NCI-H69 (cell line): Measurements from ENCODE around the gene HMGXB3.
A peak's percentile ranks its signal among the peaks of the same experiment; 100 is the strongest.

Source experiments
- DNase-seq: peaks from one replicate; lab custom pipeline; 2025; lab: John Stamatoyannopoulos, UW

Gene HMGXB3

GRCh38 chr5:150053713-150054392 lies 53.3 kb downstream of the HMGXB3 start:
- no peak for DNase-seq

- DNase-seq: no peak
Measured at GRCh38 chr5:150054569-150054968, 54.0 kb downstream of the HMGXB3 start.

- DNase-seq: no peak
Measured at GRCh38 chr5:150055326-150056074, 55.0 kb downstream of the HMGXB3 start.

- no peak for DNase-seq
Measured at GRCh38 chr5:150056075-150056443, 55.5 kb downstream of the HMGXB3 start.

DNA sequence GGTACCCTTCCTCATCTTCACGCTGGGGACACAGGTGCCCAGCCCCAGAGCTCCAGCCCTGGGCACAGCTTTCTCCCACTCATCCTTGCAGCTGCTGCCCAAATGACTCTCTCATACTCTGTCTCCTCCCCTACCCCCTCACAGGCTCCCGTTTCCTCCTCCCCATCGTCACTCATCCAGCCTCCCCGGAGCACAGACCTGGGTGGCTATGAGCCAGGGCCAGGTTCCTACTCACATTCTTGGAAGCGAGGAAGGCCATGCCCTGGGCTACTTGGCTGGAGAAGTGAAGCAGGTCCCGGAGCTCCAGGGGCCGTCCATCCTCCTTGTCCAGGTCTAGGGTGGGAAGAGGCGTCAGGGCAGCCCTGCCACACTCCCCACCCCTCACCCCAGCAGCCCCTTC lies 56.5 kb downstream of the HMGXB3 start:
- DNase-seq: no peak

DNA sequence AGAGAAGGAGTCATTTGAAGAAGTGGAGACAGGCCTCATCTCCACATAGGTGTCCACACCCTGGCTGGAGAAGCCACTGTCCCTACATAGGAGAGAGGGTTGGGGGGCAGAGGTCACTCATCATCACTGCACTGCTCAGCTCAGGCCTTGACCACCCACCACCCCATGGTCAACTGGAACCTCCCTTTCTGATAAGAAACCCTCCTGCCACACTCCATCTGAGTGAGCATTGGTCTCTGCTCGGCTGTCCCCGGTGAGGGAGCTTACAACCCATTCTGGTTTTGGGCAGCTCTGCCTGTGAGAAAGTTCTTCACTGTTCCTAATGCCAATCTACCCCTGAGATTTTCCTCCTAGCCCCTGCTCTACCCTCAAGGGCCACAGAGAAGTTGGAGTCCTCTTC lies 57.0 kb downstream of the HMGXB3 start:
- no peak for DNase-seq

- no peak for DNase-seq
Measured at GRCh38 chr5:150057996-150058395, 57.5 kb downstream of the HMGXB3 start.

GRCh38 chr5:150058480-150059126 lies 58.1 kb downstream of the HMGXB3 start:
- DNase-seq: peak; percentile 9

- DNase-seq: no peak
Measured at GRCh38 chr5:150059623-150060022, 59.1 kb downstream of the HMGXB3 start.

GRCh38 chr5:150060471-150060870 lies 59.9 kb downstream of the HMGXB3 start:
- no peak for DNase-seq

DNA sequence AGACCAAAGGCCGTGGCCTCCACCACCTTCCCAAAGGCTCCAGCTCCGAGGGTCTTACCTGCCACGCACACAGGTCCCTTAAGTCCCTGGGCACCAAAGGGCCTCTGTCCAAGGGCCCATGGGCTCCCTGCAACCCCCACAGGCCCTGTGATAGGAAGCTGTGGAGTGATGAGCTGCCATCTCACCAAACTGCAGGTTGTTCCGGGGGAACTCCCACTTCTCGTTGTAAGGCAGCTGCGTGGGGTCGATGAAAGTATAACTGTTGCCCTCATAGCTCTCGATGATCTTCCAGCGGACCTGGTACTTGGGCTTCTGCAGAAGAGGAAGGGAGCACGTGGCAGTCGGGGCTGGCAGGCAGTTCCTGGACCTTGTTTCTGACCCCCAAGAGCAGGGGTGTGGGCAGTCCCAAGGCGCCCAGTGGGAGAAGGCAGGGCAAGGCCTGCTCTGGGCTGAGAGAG lies 61.0 kb downstream of the HMGXB3 start:
- no peak for DNase-seq

- DNase-seq: no peak
Measured at GRCh38 chr5:150062216-150062922, 61.8 kb downstream of the HMGXB3 start.

GRCh38 chr5:150063638-150064037 lies 63.1 kb downstream of the HMGXB3 start:
- no peak for DNase-seq

- peak; percentile 80 for DNase-seq
Measured at GRCh38 chr5:150064681-150065220, 64.2 kb downstream of the HMGXB3 start.

DNA sequence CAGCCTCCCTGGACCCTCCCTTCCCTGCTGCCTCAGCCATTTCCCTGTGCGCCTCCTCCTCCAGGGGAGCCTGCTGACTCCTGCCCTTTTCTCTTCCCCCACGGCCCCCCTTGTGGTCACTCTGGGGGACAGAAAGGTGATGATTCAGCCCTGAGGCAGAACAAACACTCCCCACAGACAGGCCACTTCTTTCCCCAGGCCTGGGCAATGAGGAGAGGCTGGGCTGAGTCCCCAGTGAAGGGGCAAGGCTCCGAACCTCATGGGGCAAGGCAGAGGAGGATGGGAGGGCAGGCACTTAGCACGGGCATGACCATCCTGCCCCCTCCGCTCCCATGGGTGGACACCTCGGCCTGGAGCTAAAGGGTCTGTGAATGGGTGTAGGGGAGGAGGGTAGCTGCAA lies 64.8 kb downstream of the HMGXB3 start:
- DNase-seq: no peak

- DNase-seq: no peak
Measured at GRCh38 chr5:150065886-150066285, 65.3 kb downstream of the HMGXB3 start.

- DNase-seq: no peak
Measured at GRCh38 chr5:150066436-150066835, 65.9 kb downstream of the HMGXB3 start.

DNA sequence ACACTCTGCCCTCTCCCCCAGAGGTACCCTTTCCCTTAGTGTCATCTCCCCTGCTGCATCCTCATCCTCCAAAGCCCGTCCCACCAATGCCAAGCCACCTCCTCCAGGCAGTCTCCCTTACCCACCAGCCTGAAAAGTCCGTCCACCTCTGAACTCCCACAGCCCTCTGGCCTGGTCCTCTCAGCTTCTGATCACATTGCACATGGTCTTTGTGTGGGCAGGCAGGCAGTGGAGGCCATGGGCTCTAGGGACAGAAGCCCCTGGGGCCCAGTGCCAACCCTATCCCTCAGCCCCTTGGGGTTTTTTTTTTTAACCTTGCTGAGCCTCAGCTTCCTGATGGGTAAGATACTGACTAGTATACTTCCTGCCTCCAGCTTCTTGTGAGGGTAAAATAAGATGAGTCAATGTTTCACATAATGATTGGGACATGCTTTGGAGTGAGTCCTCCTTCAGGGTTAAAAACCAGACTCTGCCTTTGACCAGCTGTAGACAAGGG lies 66.4 kb downstream of the HMGXB3 start:
- no peak for DNase-seq

DNA sequence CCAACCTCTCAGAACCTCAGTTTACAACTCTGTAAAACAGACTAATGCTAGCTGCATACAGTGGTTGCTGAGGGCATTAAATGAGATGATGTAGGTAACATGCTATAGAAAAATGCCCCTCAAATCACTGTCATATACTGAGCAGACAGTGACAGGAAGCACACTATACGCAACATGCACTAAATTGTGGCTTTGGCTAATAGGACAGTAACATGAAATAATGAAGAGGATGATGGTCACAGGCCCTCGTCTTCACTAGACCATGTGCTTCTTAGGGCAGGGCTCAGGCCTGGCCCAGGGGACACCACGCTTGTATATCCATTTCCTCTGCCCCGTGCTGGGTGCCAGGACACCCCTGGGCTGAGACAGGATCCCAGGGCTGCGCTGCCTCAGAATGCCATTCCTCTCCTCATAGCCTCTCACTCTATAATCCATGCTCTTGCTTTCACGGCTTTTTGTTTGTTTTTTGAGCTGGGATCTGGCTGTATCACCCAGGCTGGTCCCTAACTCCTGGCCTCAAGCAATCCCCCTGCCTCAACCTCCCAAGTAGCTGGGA lies 66.9 kb downstream of the HMGXB3 start:
- no peak for DNase-seq

GRCh38 chr5:150068071-150068470 lies 67.5 kb downstream of the HMGXB3 start:
- DNase-seq: no peak

- DNase-seq: peak; percentile 8
Measured at GRCh38 chr5:150068472-150068871, 67.9 kb downstream of the HMGXB3 start.
